ENCODE measurements around the gene TEC. TPM values are rescaled to one million over a fixed set of nuclear protein-coding genes. Genes with fewer than 3 reads are reported as not detected.

Gene TEC
- total and polyA plus RNA-seq, 9 of the 15 experiments (the other 6 are each of a cell fraction or from before 2014, with no cell fraction given) = 5.3 to 14.7 (median 8.8) TPM

DNA sequence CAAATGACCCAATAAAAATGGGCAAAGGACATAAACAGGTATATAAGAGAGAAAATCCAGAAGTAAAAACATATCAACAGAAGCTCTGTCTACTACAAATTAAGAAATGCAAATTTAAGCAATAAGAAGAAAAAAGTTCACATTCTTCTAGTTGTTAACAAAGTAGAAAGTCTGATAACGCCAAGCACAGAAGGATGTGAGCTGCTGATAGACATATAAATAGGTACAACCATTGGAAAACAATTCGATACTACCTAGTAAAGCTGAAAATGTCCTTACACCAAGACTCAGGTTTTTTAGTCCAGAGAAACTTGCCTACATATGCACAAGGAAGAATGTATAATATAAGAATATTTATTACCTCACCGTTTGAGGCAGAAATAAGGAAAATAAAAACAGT, 35.9 kb upstream of the TEC start (continued):
- TF ChIP-seq MXD1 (CRISPR knock-in tag; IDR thresholded peaks at IDR 0.05; ENCODE audit: borderline replicate concordance, poor library complexity, severe bottlenecking) (no peak), ZNF253 (CRISPR knock-in tag; conservative IDR thresholded peaks at IDR 0.05) (no peak), RAD51 (IDR thresholded peaks at IDR 0.05; ENCODE audit: borderline replicate concordance, low read depth) (no peak), ARID3A (IDR thresholded peaks at IDR 0.05; ENCODE audit: borderline replicate concordance, low read depth, low read length) (0 out of 2 replicates have a peak, but pooled peaks have one; percentile 29), COPS2 (conservative IDR thresholded peaks at IDR 0.05) (no peak), ZZZ3 (IDR thresholded peaks at IDR 0.05) (no peak), PHTF2 (CRISPR knock-in tag; IDR thresholded peaks at IDR 0.05) (no peak), FOXK2 (conservative IDR thresholded peaks at IDR 0.05 in 1 of 2, IDR thresholded peaks at IDR 0.05 in 1 of 2; ENCODE audit: low read depth in 2 of 2) (peak in 1 of 2 experiments; percentile 41; a peak in 1 of 4 replicates), TCF3 (CRISPR knock-in tag; IDR thresholded peaks at IDR 0.05) (peak; percentile 49; the same call in 1 of the 2 replicates), MEIS2 (IDR thresholded peaks at IDR 0.05; ENCODE audit: partially characterized antibody) (peak; percentile 9), PHF21A (IDR thresholded peaks at IDR 0.05; ENCODE audit: borderline replicate concordance, low read depth) (no peak), PHB2 (IDR thresholded peaks at IDR 0.05; ENCODE audit: low read depth) (no peak)

Measured in K562 (cell line).